Measurements from ENCODE around the gene NAPSA.
A peak's percentile ranks its signal among the peaks of the same experiment; 100 is the strongest.

The NAPSA gene

DNA sequence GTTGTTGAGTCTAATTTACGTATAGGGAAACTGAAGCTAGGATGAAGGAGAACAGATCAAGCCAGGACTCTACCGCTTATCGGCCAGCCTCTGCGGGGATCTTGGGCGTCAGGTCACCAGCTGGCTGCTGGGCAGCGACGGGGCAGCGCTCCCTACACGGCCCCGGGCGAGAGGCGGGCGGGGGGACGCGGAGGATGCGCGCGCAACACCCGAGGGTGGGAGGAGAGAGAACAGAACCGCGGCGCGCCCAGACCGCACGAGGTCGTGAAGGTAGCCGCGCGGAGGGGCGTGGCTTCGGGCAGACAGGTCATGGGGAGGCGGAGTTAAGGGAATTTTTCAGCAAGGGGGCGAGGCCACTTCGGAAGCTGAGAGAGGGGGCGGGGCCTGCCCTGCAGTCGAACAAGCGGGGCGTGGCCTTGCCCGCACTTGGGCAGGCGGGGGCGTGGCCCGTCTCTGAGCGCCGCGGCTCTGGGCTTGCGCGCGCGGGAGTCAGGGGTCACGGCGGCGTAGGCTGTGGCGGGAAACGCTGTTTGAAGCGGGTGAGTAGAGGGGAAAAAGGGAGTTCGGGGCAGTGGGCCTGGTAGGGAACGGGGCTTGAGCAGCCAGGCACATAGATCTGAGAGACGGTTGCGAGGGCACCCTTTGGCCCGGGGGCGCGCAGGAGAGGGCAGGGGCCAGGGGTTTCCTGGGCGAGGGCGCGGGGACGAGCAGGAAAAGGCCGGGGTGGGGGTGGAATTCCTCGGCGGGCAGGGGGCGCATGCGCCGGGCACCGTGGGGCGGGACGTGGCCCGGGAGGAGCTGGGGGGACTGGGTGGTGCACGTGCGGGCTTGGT lies 18.6 kb upstream of the NAPSA start, which contains the start of gene POLD1:
Gene POLD1, plus strand, starts transcription at position 496 of the 833 bp plus-strand sequence. CDS start 14,505 bp downstream, outside the sequence.
- peak; percentile 99 for DNase-seq

DNA sequence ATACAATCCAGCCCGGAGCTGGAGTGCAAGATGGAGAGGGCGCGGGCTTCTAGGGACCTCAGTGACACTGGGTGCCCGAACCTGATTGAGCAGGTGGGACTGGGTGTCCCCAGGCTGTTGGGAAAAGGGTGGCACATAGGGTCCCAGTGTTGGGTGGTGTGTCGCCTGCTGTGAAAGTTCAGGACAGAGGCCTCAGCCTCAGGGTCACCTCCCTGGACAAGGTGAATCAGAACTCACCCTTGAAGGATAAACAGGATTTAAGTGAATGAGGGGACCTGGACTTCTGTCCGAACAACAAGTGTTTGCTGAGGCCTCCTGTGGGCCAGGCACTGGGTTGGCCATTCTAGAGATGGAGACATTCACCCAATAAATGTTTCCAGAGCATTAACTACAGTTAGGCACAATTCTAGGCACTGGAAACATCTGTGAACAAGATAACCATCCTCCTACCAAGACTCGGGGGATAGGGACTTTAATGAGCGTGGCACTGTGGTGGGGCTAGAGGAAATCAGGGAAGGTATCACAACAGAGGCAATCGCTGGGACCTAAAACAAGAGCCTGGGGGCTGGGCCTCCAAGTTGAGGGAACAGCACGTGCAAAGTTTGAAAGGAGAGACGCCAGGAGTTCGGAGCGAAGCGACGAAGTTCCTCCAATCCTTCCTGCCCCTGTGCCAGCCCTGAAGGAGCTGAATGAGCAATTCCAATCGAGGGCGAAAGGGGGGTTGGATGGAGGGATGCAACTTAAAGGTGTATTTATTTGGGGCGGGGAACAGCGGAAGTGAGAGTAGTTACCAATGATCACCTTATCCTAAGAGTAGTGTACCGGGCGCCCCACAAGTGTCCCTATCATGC lies 17.8 kb upstream of the NAPSA start:
- DNase-seq = no peak

DNA sequence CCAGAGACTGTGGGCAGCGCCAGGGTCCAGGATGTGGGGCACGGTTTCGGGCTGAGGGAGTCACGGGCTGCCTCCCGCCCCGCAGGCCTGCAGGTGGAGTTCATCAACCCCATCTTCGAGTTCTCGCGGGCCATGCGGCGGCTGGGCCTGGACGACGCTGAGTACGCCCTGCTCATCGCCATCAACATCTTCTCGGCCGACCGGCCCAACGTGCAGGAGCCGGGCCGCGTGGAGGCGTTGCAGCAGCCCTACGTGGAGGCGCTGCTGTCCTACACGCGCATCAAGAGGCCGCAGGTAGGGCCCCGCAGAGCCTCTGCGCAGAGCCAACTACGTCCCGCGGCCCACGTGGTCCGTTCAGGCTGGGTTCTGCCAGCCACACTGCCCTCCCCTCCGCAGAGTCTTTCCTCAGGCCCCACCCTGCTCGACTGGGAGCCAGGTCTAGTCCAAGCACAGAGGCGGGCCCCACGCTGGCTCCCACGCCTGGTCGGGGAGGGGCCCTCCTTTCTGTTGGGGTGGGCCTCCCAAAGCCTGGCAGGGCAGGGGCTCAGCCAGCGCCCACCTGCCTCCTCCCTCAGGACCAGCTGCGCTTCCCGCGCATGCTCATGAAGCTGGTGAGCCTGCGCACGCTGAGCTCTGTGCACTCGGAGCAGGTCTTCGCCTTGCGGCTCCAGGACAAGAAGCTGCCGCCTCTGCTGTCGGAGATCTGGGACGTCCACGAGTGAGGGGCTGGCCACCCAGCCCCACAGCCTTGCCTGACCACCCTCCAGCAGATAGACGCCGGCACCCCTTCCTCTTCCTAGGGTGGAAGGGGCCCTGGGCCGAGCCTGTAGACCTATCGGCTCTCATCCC lies 16.7 kb upstream of the NAPSA start:
- DNase-seq = no peak

DNA sequence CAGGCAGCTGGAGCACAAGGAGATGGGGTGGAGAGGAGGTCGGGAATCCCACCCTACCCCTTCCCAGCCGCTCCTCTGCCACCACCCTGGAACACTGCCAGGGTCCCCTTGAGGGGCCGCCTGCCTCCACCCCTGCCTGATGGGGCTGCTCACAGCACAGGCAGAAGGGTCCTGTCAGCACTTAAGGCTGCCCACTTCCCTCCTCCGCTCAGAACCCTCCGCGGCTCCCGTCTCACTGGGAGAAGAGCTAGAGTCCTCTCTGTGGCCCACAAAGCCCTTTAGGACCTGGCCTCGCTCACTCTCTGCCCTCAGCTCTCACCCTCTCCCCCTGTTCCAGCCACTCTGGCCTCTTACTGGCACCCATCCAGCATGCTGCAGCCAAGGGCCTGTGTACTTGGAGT lies 15.3 kb upstream of the NAPSA start:
- DNase-seq = no peak

DNA sequence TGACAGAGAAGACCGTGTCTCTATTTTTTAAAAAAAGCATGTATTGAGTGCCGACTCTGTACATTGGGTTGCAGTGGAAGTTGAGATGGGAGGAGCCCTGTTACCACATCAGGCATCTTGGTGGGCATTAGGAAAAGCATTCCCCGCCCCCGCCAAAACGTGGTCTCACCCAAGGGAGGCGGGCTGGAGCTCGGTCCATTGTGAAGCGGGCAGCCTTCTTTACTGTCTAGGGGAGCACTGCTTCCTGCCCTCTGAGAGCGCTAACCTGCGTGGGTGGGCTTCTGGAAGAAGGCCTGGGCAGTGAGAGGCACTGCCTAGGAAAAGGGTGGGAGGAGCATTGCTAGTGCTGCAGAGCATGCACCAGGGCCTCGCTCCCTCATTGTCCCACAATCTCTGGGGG lies 14.7 kb upstream of the NAPSA start:
- DNase-seq = no peak

DNA sequence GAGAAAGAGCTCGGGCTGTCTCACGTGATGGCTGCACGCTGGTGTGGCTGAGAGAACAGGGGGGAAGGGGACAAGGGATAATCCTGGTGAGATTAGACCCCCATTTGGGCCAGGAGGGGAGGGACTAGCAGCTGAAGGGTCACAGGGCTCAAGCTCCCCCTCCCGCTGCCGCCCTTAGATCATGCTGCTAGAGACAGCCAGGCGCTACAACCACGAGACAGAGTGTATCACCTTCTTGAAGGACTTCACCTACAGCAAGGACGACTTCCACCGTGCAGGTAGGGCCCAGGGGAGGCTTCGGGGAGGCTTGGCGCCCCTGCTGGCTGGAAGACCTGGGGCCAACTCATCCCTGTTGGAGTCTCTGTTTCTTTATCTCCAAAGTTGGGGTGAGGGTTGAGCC lies 14.2 kb upstream of the NAPSA start:
- no peak for DNase-seq

DNA sequence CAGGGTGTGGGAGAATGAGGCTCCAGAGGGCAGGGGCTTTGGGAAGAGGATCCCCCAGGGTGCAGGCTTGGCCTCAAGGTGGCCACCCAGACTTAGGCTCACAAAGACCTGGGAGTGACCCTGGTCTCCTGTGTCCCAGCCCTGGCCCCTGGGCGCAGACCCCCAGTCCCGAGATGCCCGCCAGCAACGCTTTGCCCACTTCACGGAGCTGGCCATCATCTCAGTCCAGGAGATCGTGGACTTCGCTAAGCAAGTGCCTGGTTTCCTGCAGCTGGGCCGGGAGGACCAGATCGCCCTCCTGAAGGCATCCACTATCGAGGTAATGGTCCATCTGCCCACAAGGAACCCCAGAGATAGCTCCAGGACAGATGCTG lies 13.4 kb upstream of the NAPSA start:
- DNase-seq = no peak

DNA sequence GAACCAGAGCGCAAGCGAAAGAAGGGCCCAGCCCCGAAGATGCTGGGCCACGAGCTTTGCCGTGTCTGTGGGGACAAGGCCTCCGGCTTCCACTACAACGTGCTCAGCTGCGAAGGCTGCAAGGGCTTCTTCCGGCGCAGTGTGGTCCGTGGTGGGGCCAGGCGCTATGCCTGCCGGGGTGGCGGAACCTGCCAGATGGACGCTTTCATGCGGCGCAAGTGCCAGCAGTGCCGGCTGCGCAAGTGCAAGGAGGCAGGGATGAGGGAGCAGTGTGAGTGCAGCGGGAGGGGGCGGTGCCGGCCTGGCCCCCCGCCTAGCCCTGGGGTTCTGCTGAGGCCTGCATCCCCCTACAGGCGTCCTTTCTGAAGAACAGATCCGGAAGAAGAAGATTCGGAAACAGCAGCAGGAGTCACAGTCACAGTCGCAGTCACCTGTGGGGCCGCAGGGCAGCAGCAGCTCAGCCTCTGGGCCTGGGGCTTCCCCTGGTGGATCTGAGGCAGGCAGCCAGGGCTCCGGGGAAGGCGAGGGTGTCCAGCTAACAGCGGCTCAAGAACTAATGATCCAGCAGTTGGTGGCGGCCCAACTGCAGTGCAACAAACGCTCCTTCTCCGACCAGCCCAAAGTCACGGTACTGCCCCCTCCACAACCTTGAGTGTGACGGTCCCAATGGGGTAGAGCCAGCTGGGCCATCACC lies 12.9 kb upstream of the NAPSA start:
- DNase-seq = no peak

DNA sequence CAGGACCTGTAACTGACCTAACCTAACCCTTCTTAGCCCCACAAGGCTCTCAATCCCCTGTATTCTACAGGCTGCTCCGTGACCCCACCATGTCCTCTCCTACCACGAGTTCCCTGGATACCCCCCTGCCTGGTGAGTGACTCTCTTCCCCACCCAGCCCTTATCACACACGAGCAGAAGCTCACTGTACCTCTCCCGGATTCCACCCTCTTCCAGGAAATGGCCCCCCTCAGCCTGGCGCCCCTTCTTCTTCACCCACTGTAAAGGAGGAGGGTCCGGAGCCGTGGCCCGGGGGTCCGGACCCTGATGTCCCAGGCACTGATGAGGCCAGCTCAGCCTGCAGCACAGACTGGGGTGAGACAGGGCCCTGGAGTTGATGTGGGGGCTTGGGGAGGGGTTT lies 12.1 kb upstream of the NAPSA start:
- no peak for DNase-seq

DNA sequence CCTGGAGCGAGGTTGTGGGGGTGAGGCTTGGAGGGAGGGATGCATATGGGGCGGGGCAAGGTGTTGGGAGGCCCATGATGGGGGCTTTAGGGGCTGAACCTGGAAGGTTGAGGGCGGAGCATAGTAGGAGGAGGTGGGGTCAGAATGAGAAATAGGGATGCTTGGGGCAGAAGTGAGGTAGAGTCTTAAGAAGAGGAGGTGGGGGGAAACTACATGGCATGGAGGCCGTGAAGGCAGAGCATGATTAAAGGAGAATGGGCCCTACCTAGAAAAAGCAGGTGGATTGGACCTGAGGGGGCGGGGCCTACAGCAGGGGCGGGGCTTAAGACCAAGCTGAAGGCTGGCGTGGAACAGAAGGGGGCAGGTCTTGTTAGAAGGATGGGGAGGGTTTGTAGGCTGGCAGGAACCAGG lies 11.6 kb upstream of the NAPSA start:
- DNase-seq = peak; percentile 75

DNA sequence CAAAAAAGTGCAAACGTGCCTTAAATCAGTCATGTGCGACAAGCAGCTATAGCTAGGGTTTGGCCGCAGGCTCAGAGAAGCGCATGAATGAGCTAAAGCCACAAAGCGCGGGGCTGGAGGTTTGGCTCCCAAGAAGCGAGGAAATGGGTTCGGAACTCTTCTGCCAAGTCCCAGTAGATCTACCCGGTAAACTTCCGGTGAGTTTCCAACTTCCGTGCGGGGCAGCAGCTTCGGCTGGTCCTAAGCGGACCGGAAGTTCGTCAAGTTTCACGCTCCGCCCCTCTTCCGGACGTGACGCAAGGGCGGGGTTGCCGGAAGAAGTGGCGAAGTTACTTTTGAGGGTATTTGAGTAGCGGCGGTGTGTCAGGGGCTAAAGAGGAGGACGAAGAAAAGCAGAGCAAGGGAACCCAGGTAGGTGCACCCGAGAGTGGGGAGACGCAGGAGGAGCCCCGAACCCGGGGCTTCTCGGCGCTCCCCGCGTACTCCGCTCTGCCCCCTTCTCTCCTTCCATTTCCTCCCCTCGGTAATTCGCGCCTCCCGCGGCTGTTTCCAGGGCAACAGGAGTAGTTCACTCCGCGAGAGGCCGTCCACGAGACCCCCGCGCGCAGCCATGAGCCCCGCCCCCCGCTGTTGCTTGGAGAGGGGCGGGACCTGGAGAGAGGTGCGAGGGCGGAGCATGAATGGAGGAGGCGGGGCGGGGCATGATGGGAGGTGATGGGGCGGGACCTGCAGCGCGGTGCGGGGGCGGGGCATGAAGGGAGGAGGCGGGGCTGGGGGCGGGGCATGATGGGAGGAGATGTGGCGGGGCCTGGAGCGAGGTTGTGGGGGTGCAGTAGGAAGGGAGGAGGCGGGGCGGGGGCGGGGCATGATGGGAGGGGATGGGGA lies 11.0 kb upstream of the NAPSA start, which contains the start of gene NR1H2:
Gene NR1H2, plus strand, starts transcription at position 292 of the 885 bp plus-strand sequence. CDS start 1,149 bp downstream, outside the sequence.
- peak; percentile 97 for DNase-seq

DNA sequence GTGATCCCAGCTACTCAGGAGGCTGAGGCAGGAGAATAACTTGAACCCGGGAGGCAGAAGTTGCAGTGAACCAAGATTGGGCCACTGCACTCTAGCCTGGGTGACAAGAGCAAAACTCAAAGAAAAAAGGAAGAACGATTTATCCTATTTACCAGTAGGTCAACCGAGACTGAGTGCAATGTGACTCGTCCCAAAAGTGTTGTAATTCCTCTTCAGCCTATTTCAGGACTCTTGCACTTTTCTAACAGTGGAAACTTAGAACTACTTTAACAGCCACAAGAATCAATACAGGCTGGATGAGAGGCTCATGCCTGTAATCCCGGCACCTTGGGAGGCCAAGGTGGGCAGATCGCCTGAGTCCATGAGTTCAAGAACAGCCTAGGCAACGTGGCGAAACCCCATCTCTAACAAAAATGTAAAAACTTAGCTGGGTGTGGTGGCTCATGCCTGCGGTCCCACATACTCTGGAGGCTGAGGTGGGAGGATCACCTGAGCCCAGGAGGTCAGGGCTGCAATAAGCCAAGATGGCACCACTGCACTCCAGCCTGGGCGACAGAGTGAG lies 6.6 kb upstream of the NAPSA start:
- no peak for DNase-seq

DNA sequence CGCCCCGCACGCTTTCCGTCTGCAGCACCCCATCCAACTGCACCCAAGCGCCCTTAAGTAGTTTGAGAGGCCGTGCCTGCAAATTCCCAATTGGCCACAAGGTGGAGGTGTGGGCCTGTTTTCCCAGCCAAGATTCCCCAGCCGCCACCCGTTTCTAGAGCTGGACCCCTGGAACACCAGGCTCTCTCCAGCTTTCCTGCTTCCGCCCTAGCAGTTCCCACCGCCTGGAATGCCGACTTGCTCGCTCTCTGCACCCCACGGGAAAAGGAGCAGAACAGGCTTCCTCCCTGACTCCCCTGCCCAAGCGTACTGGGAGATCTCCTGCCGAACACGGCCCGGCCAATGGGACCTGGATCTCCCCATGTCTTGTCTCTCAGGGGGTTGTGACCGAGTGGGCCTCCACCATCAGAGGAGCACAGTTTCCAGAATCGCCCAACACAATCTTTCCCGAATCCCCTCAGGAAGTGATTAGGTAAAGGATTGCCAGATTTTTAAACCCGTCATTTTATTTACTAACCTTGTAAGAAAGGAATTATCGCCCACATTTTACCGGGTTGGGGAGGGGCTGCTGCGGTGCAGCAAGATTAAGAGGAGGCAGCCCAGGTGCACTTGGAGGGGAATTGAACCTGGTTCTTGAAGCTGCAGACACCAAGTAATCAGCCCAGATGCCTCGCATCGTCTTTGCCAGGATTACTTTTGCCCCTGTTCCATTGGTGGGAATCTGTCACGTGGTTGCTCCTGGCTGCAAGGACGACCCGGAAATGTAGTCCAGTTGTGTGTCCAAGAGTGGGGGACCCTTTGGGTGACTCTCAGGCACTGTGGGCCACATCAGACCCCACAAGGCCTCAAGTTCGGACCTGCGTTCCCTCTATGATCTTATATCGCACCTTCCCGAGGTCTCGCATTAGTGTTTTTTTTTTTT lies 3.5 kb upstream of the NAPSA start:
- DNase-seq = peak; percentile 85

DNA sequence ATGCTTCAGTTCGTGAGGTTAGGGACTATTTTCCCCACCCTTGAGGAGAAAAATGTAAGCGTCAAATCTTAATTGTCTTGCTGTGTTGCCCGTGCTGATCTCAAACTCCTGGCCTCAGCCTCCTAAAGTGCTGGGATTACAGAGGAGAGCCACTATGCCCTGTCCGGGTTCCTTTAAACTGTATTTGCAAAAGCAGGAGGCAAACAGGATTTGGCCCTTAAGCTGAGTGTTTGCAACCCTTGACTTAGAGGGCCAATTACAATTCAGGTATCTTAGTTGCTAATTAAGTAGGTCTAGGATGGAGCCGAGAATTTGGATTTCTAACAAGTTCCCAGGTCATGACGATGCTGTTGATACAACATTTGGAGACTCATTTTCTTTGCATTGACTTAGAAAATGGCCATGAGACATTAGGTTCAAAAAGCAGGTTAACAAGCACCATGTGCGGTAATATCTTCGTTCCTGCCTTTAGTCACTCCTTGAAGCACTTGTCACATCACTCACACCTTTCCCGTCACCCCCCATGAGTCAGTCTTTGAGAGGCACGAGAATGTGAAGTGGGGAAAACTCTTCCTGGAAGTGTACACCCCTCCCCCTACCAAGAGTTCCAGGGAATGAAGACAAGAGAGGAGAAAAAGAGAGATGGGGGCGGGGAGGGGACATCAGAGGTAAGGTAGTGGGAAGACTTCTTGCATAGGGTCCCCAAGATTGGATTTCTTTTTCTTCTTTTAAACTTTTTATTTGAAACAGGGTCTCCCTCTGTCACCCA lies 2.6 kb downstream of the NAPSA start:
- no peak for DNase-seq

DNA sequence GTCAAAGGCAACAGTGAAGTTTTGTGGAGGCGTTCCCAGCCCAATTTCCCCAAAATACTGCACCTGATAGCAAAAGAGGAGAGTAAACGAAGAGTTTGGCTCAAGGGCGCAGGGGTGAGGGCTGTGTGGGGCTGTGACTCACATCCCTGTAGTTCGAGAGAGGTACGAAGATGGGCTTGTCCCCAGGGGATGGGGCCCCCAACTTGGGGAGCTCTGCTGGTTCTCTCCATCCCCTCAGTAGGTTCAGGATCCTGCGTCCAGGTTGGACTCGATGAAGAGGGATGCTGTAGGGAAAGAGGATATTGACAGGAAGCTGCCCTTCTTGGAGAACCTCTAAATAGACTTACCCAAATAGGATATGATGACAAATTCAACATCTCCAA lies 3.4 kb downstream of the NAPSA start:
- no peak for DNase-seq

DNA sequence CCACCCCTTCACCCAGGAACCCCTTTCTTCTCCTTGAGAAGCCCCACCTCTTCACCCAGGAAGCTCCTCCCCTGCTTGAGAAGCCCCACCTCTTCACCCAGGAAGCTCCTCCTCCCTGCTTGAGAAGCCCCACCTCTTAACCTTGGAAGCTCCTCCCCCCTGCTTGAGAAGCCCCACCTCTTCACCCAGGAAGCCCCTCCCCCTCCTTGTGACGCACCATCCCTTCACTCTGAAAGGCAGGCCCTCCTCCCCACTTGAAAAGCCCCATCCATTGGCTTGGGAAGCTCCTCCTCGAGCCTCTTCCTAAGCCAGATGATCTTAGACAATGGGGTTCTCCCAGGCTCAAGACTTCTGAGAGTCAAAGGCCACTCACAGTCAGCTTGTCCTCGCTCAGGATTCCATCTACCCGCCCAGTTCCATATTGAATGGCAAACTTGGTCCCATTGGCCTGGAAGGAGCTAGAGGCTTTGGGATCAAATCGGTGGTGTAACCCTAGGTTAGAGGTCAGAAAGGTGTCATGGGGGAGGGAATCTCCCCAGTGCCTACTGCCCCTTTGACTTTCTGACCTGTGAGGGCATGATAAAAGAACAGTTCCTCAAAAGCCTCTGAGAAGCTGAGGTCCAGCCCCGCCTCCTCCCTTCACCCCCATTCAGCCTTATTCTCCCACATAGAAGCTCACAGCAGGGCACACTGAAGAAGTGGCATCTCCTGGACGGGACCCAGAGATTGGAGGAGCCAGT lies 4.0 kb downstream of the NAPSA start:
- DNase-seq = peak; percentile 36

DNA sequence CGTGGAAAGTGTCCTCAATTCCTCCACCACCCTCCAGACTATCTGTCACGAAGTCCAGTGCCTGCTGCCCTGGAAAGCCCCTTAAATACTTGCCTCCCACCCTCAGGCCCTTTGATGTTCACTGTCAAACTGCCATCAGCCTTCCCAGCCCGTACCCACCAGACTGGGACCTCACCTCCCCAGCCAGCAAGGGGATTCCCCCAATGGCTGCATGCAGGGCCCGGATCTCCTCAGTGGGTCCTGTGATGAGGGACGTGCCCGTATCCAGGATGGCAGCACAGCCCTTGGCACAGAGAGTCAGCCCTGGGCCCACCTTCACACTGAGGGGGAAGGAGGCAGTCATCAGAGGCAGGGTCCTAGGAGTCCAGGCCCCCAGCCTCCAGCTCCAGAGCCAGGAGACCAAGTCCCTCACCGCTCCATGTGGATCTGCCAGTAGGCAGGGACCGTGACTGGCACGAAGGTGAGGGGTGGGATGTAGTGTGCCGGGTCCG lies 6.1 kb downstream of the NAPSA start:
- DNase-seq = peak; percentile 33
